ENCODE data around the gene RBM33. TPM values are rescaled to one million over a fixed set of nuclear protein-coding genes. Genes with fewer than 3 reads are reported as not detected.

The RBM33 gene
- total RNA-seq, 1 donor from 2014 or later, result 67.2 TPM

DNA sequence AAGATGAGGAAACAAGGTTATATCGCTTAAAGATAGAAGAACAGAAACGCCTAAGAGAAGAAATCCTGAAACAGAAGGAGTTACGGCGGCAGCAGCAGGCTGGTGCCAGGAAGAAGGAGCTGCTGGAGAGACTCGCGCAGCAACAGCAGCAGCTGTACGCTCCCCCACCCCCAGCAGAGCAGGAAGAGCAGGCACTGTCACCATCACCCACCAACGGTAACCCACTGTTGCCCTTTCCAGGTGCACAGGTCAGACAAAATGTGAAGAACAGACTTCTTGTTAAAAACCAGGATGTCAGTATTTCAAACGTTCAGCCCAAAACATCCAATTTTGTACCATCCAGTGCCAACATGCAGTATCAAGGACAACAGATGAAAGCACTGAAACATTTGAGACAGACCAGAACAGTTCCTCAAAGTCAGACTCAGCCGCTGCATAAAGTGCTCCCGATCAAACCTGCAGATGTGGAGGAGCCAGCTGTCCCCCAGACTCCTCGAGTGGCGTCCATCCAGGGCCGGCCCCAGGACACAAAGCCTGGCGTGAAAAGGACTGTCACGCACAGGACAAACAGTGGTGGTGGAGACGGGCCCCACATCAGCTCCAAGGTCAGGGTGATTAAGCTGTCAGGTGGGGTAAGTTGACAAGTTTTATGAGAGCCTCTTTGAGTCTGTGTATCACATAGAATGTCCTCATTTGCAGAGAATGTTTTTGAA lies 100.7 kb downstream of the RBM33 start:
- no peak overlapping the region for H3K27ac Mint-ChIP-seq
- H3K36me3 Mint-ChIP-seq, result peaks cover 45% of the 10 kb centered on the region
- no peaks in the 10 kb centered on the region for H3K27me3 Mint-ChIP-seq
- no peak for DNase-seq (ENCODE audit: extremely low spot score, unreplicated experiment)
- H3K4me3 Mint-ChIP-seq, result no peak overlapping the region
- peaks cover 3% of the 10 kb centered on the region for H3K4me1 Mint-ChIP-seq (ENCODE audit: unreplicated experiment)
- no peaks in the 10 kb centered on the region for H3K9me3 Mint-ChIP-seq
- TF ChIP-seq, protein P1, sequence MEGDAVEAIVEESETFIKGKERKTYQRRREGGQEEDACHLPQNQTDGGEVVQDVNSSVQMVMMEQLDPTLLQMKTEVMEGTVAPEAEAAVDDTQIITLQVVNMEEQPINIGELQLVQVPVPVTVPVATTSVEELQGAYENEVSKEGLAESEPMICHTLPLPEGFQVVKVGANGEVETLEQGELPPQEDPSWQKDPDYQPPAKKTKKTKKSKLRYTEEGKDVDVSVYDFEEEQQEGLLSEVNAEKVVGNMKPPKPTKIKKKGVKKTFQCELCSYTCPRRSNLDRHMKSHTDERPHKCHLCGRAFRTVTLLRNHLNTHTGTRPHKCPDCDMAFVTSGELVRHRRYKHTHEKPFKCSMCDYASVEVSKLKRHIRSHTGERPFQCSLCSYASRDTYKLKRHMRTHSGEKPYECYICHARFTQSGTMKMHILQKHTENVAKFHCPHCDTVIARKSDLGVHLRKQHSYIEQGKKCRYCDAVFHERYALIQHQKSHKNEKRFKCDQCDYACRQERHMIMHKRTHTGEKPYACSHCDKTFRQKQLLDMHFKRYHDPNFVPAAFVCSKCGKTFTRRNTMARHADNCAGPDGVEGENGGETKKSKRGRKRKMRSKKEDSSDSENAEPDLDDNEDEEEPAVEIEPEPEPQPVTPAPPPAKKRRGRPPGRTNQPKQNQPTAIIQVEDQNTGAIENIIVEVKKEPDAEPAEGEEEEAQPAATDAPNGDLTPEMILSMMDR (conservative IDR thresholded peaks at IDR 0.05), result no peak

DNA sequence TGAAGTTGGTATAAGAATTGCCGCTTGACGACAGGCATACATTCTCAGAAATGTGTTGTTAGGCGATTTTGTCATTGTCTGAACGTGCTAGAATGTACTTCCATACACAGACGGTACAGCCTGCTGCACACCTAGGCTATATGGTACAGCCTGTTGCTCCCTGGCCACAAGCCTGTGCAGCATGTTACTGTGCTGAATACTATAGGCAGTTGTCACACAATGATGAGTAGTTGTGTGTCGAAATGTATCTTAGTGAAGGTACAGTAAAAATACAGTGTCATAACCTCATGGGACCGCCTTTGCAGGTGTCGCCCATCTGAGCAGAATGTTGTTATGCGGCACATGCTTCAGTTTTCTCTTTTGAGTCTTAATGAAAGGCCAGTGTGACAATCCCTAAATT lies 101.3 kb downstream of the RBM33 start:
- no peaks in the 10 kb centered on the region for H3K27me3 Mint-ChIP-seq
- H3K4me1 Mint-ChIP-seq (ENCODE audit: unreplicated experiment), result peaks cover 3% of the 10 kb centered on the region
- TF ChIP-seq, protein P1 (conservative IDR thresholded peaks at IDR 0.05), result no peak
- no peak overlapping the region for H3K27ac Mint-ChIP-seq
- peaks cover 42% of the 10 kb centered on the region for H3K36me3 Mint-ChIP-seq
- no peaks in the 10 kb centered on the region for H3K9me3 Mint-ChIP-seq
- DNase-seq (ENCODE audit: extremely low spot score, unreplicated experiment), result no peak
- H3K4me3 Mint-ChIP-seq, result no peak overlapping the region

DNA sequence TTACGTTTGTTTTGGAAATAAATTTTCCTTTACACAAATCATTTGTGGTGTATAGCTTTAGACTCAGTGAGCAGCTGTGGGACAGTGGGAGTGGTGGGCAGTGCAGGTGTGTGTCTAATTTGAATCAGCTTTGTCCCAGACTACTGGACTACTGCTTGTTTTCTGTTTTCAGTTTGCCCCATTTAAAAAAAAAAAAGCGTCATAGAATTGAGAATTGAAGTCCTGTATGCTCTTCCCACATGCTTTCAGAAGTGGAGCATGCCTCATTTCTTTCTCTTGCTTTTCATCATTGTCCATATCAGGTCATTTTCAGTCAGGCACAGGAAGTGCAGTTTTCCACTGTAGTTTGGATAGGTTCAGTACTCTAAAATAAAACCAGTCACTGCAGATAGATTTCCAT lies 101.7 kb downstream of the RBM33 start:
- H3K4me3 Mint-ChIP-seq, result no peak overlapping the region
- no peaks in the 10 kb centered on the region for H3K9me3 Mint-ChIP-seq
- peaks cover 41% of the 10 kb centered on the region for H3K36me3 Mint-ChIP-seq
- H3K27me3 Mint-ChIP-seq, result no peaks in the 10 kb centered on the region
- H3K27ac Mint-ChIP-seq, result no peak overlapping the region
- TF ChIP-seq, protein P1 (conservative IDR thresholded peaks at IDR 0.05), result no peak
- DNase-seq (ENCODE audit: extremely low spot score, unreplicated experiment), result no peak
- peaks cover 3% of the 10 kb centered on the region for H3K4me1 Mint-ChIP-seq (ENCODE audit: unreplicated experiment)

DNA sequence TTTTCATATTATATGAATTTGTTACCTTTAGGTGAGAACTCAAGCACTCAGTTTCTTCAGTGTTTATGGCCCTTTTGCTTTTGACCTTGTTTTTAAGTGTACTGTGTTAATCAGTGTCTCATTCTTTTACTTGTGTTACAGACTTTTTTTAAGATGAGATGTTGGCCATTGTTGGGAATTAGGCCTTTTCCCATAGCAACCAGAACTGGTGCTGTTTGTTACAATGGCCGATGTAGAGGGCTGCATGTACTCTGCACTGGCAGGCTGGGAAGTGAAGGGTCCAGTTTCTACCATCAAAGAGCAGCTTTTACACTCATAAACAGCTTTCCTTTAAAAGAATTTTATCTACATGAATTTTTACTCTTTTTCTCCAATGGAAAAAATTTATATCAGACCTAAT lies 102.7 kb downstream of the RBM33 start:
- H3K36me3 Mint-ChIP-seq, result peaks cover 43% of the 10 kb centered on the region

DNA sequence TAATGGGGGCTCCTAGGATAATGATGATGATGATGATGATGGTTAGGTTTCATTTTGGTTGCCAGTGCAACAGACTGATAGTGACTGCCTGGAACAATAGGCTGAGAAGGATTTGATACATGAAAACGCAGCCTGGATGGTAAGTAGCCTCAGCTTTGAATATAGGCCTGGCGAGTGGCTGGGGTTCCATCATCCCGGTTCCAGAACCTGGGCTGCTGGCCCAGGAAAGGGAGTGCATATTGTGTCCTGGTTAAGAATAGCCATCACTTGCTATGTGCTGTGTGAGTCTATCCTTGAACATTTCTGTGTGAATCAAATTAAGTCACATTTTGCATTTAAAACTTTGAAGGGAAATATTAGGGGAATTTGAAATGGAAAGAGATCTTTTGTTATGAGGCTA lies 105.1 kb downstream of the RBM33 start:
- Mint-ChIP-seq H3K27ac (no peak overlapping the region), H3K27me3 (no peaks in the 10 kb centered on the region)

More for the DNA sequence above, 102.7 kb downstream of the RBM33 start:
- Mint-ChIP-seq H3K9me3 (no peaks in the 10 kb centered on the region), H3K27me3 (no peaks in the 10 kb centered on the region), H3K4me3 (no peak overlapping the region), H3K4me1 (ENCODE audit: unreplicated experiment) (peaks cover 13% of the 10 kb centered on the region), H3K27ac (no peak overlapping the region)
- TF ChIP-seq, protein P1 (conservative IDR thresholded peaks at IDR 0.05), result no peak
- DNase-seq (ENCODE audit: extremely low spot score, unreplicated experiment), result no peak

More for the DNA sequence above, 105.1 kb downstream of the RBM33 start:
- H3K9me3 Mint-ChIP-seq, result no peaks in the 10 kb centered on the region
- H3K36me3 Mint-ChIP-seq, result peaks cover 42% of the 10 kb centered on the region
- TF ChIP-seq, protein P1 (conservative IDR thresholded peaks at IDR 0.05), result no peak
- H3K4me3 Mint-ChIP-seq, result no peak overlapping the region
- DNase-seq (ENCODE audit: extremely low spot score, unreplicated experiment), result no peak
- H3K4me1 Mint-ChIP-seq (ENCODE audit: unreplicated experiment), result peaks cover 29% of the 10 kb centered on the region

Data from type B pancreatic cell (in vitro differentiated cells).